ENCODE results near the gene HSPB1. TPM values are rescaled to one million over a fixed set of nuclear protein-coding genes. Genes with fewer than 3 reads are reported as not detected.

The HSPB1 gene
- total RNA-seq, 3 donors from 2014 or later = 207 to 840 (median 310) TPM

GRCh38 chr7:76317782-76318487, 15.5 kb downstream of the HSPB1 start:
- peak overlapping the region; percentile 67 for H3K4me3 ChIP-seq
- H3K36me3 ChIP-seq (ENCODE audit: low read depth) = no peaks in the 10 kb centered on the region
- TF ChIP-seq, protein P1, sequence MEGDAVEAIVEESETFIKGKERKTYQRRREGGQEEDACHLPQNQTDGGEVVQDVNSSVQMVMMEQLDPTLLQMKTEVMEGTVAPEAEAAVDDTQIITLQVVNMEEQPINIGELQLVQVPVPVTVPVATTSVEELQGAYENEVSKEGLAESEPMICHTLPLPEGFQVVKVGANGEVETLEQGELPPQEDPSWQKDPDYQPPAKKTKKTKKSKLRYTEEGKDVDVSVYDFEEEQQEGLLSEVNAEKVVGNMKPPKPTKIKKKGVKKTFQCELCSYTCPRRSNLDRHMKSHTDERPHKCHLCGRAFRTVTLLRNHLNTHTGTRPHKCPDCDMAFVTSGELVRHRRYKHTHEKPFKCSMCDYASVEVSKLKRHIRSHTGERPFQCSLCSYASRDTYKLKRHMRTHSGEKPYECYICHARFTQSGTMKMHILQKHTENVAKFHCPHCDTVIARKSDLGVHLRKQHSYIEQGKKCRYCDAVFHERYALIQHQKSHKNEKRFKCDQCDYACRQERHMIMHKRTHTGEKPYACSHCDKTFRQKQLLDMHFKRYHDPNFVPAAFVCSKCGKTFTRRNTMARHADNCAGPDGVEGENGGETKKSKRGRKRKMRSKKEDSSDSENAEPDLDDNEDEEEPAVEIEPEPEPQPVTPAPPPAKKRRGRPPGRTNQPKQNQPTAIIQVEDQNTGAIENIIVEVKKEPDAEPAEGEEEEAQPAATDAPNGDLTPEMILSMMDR (IDR thresholded peaks at IDR 0.05) = no peak
- peaks cover 14% of the 10 kb centered on the region for H3K4me1 ChIP-seq (ENCODE audit: low read depth)
- ATAC-seq = peak; percentile 93
- DNase-seq = peak; percentile 97 to 99 (median 98)
- no peaks in the 10 kb centered on the region for H3K9me3 ChIP-seq
- intact Hi-C loops (cut with DNase I, micrococcal nuclease) = loop anchor here (10.0 kb wide), 1 partner anchor 143 kb away; no protein-coding TSS in a partner anchor

- ATAC-seq (peak; percentile 72), DNase-seq (peak; percentile 81 to 88 (median 84))
- TF ChIP-seq, protein P1 (IDR thresholded peaks at IDR 0.05) = no peak
- intact Hi-C loops (cut with DNase I, micrococcal nuclease) = loop anchor here (10.0 kb wide), 1 partner anchor 144 kb away; no protein-coding TSS in a partner anchor
- no peaks in the 10 kb centered on the region for H3K9me3 ChIP-seq
- peaks cover 14% of the 10 kb centered on the region for H3K4me1 ChIP-seq (ENCODE audit: low read depth)
- no peaks in the 10 kb centered on the region for H3K36me3 ChIP-seq (ENCODE audit: low read depth)
- peak overlapping the region; percentile 67 for H3K4me3 ChIP-seq
Measured at GRCh38 chr7:76318488-76319353, 16.2 kb downstream of the HSPB1 start.

- Histone ChIP-seq H3K9me3 (no peaks in the 10 kb centered on the region), H3K36me3 (ENCODE audit: low read depth) (no peaks in the 10 kb centered on the region), H3K4me1 (ENCODE audit: low read depth) (no peaks in the 10 kb centered on the region), H3K4me3 (no peak overlapping the region)
- DNase-seq (no peak), ATAC-seq (no peak)
- intact Hi-C loops (cut with DNase I, micrococcal nuclease) = no loop called here
- TF ChIP-seq, protein P1 (IDR thresholded peaks at IDR 0.05) = no peak
Measured at GRCh38 chr7:76325092-76325491, 22.6 kb downstream of the HSPB1 start.

- Histone ChIP-seq H3K9me3 (no peaks in the 10 kb centered on the region), H3K4me3 (no peak overlapping the region), H3K4me1 (ENCODE audit: low read depth) (no peaks in the 10 kb centered on the region), H3K36me3 (ENCODE audit: low read depth) (no peaks in the 10 kb centered on the region)
- DNase-seq (no peak), ATAC-seq (no peak)
- intact Hi-C loops (cut with DNase I, micrococcal nuclease) = no loop called here
- TF ChIP-seq, protein P1 (IDR thresholded peaks at IDR 0.05) = no peak
Measured at GRCh38 chr7:76325811-76326210, 23.3 kb downstream of the HSPB1 start.

- DNase-seq = no peak
- TF ChIP-seq, protein P1 (IDR thresholded peaks at IDR 0.05) = no peak
- no peak for ATAC-seq
- intact Hi-C loops (cut with DNase I, micrococcal nuclease) = no loop called here
- Histone ChIP-seq H3K9me3 (no peaks in the 10 kb centered on the region), H3K4me3 (no peak overlapping the region), H3K4me1 (ENCODE audit: low read depth) (peaks cover 1% of the 10 kb centered on the region), H3K36me3 (ENCODE audit: low read depth) (no peaks in the 10 kb centered on the region)
Measured at GRCh38 chr7:76326646-76327233, 24.3 kb downstream of the HSPB1 start.
